ENCODE measurements around the gene RTL10.

RTL10 gene

GRCh38 chr22:19854778-19855503 is at the start of gene RTL10, which contains the start of gene GNB1L:
Gene RTL10, minus strand, starts transcription at chr22:19854874. Its CDS starts 2,613 bp downstream, at chr22:19852261.
Gene GNB1L, minus strand, starts transcription at chr22:19854874. Its CDS starts 33,519 bp downstream, at chr22:19821355.
- DNase-seq (ENCODE audit: low read depth in 4 of 4, low spot score in 1 of 4), result peak; percentile 86 to 95 (median 92)

- DNase-seq (ENCODE audit: low read depth in 4 of 4, low spot score in 1 of 4), result no peak
These were observed 49.6 kb upstream of the RTL10 start for GRCh38 chr22:19904174-19904856.

- no peak for DNase-seq (ENCODE audit: low read depth in 4 of 4, low spot score in 1 of 4)
These were observed 48.8 kb upstream of the RTL10 start for GRCh38 chr22:19903513-19903912.

GRCh38 chr22:19903031-19903430 is 48.4 kb upstream of the RTL10 start:
- DNase-seq (ENCODE audit: low read depth in 4 of 4, low spot score in 1 of 4), result no peak

- no peak for DNase-seq (ENCODE audit: low read depth in 4 of 4, low spot score in 1 of 4)
These were observed 47.6 kb upstream of the RTL10 start for GRCh38 chr22:19902245-19902715.

- no peak for DNase-seq (ENCODE audit: low read depth in 4 of 4, low spot score in 1 of 4)
These were observed 47.0 kb upstream of the RTL10 start for GRCh38 chr22:19901577-19902244.

- DNase-seq (ENCODE audit: low read depth in 4 of 4, low spot score in 1 of 4), result no peak
These were observed 46.2 kb upstream of the RTL10 start for GRCh38 chr22:19900707-19901436.

GRCh38 chr22:19898831-19899567 is 44.3 kb upstream of the RTL10 start:
- no peak for DNase-seq (ENCODE audit: low read depth in 4 of 4, low spot score in 1 of 4)

GRCh38 chr22:19898145-19898544 is 43.5 kb upstream of the RTL10 start:
- no peak for DNase-seq (ENCODE audit: low read depth in 4 of 4, low spot score in 1 of 4)

- DNase-seq (ENCODE audit: low read depth in 4 of 4, low spot score in 1 of 4), result no peak
These were observed 43.1 kb upstream of the RTL10 start for GRCh38 chr22:19897726-19898125.

- no peak for DNase-seq (ENCODE audit: low read depth in 4 of 4, low spot score in 1 of 4)
These were observed 42.1 kb upstream of the RTL10 start for GRCh38 chr22:19896665-19897355.

GRCh38 chr22:19895160-19895849 is 40.6 kb upstream of the RTL10 start:
- DNase-seq (ENCODE audit: low read depth in 4 of 4, low spot score in 1 of 4), result no peak

GRCh38 chr22:19893363-19893762 is 38.7 kb upstream of the RTL10 start:
- DNase-seq (ENCODE audit: low read depth in 4 of 4, low spot score in 1 of 4), result no peak

- no peak for DNase-seq (ENCODE audit: low read depth in 4 of 4, low spot score in 1 of 4)
These were observed 38.3 kb upstream of the RTL10 start for GRCh38 chr22:19892925-19893324.

- DNase-seq (ENCODE audit: low read depth in 4 of 4, low spot score in 1 of 4), result peak in 2 of 4 experiments; percentile 49 to 51
These were observed 37.7 kb upstream of the RTL10 start for GRCh38 chr22:19892257-19892879.

- DNase-seq (ENCODE audit: low read depth in 4 of 4, low spot score in 1 of 4), result peak; percentile 61 to 83 (median 74)
These were observed 36.9 kb upstream of the RTL10 start for GRCh38 chr22:19891317-19892256.

GRCh38 chr22:19890502-19891316 is 36.0 kb upstream of the RTL10 start:
- no peak for DNase-seq (ENCODE audit: low read depth in 4 of 4, low spot score in 1 of 4)

Measured in stimulated activated CD4-positive, alpha-beta T cell treated with anti-CD3 and anti-CD28 coated beads, Interleukin-1b, Interleukin-23, amount 100 ng/mL, for 24 hours (primary cell).